ENCODE measurements around the gene TSPAN9.

Gene TSPAN9

GRCh38 chr12:3213768-3214167 lies 136.6 kb downstream of the TSPAN9 start:
- Histone ChIP-seq H2AFZ (no peak overlapping the region), H3K27me3 (ENCODE audit: control insufficient read depth, insufficient read depth, low read length) (no peaks in the 10 kb centered on the region), H3K9ac (no peak overlapping the region), H3K4me3 (ENCODE audit: low read depth, low read length) (no peak overlapping the region), H3K79me2 (peaks cover 7% of the 10 kb centered on the region), H3K4me1 (peaks cover 7% of the 10 kb centered on the region), H3K9me3 (ENCODE audit: control insufficient read depth, low read length) (no peaks in the 10 kb centered on the region), H3K36me3 (ENCODE audit: control insufficient read depth, insufficient read depth, low read length) (no peaks in the 10 kb centered on the region), H3K4me2 (ENCODE audit: low read length) (no peak overlapping the region), H3K27ac (no peak overlapping the region)
- no peak for TF ChIP-seq CTCF (IDR thresholded peaks at IDR 0.05)

- Histone ChIP-seq H2AFZ (no peak overlapping the region), H3K4me1 (peaks cover 13% of the 10 kb centered on the region), H3K27ac (no peak overlapping the region), H3K4me3 (ENCODE audit: low read depth, low read length) (no peak overlapping the region), H3K36me3 (ENCODE audit: control insufficient read depth, insufficient read depth, low read length) (no peaks in the 10 kb centered on the region), H3K4me2 (ENCODE audit: low read length) (no peak overlapping the region), H3K27me3 (ENCODE audit: control insufficient read depth, insufficient read depth, low read length) (no peaks in the 10 kb centered on the region), H3K9me3 (ENCODE audit: control insufficient read depth, low read length) (no peaks in the 10 kb centered on the region), H3K9ac (no peak overlapping the region), H3K79me2 (peaks cover 7% of the 10 kb centered on the region)
- no peak for TF ChIP-seq CTCF (IDR thresholded peaks at IDR 0.05)
Measured at GRCh38 chr12:3214526-3215365, 137.6 kb downstream of the TSPAN9 start.

- Histone ChIP-seq H2AFZ (no peak overlapping the region), H3K79me2 (peaks cover 7% of the 10 kb centered on the region), H3K27me3 (ENCODE audit: control insufficient read depth, insufficient read depth, low read length) (no peaks in the 10 kb centered on the region), H3K4me3 (ENCODE audit: low read depth, low read length) (no peak overlapping the region), H3K4me2 (ENCODE audit: low read length) (no peak overlapping the region), H3K36me3 (ENCODE audit: control insufficient read depth, insufficient read depth, low read length) (no peaks in the 10 kb centered on the region), H3K4me1 (peaks cover 13% of the 10 kb centered on the region), H3K9ac (no peak overlapping the region), H3K27ac (no peak overlapping the region), H3K9me3 (ENCODE audit: control insufficient read depth, low read length) (no peaks in the 10 kb centered on the region)
- TF ChIP-seq CTCF (IDR thresholded peaks at IDR 0.05), result no peak
Measured at GRCh38 chr12:3215410-3215975, 138.3 kb downstream of the TSPAN9 start.

GRCh38 chr12:3216097-3216496 lies 138.9 kb downstream of the TSPAN9 start:
- no peak for TF ChIP-seq CTCF (IDR thresholded peaks at IDR 0.05)
- Histone ChIP-seq H3K4me1 (peaks cover 13% of the 10 kb centered on the region), H3K9ac (no peak overlapping the region), H3K9me3 (ENCODE audit: control insufficient read depth, low read length) (no peaks in the 10 kb centered on the region), H3K79me2 (peaks cover 10% of the 10 kb centered on the region), H2AFZ (no peak overlapping the region), H3K4me2 (ENCODE audit: low read length) (no peak overlapping the region), H3K27me3 (ENCODE audit: control insufficient read depth, insufficient read depth, low read length) (no peaks in the 10 kb centered on the region), H3K4me3 (ENCODE audit: low read depth, low read length) (no peak overlapping the region), H3K27ac (no peak overlapping the region), H3K36me3 (ENCODE audit: control insufficient read depth, insufficient read depth, low read length) (no peaks in the 10 kb centered on the region)
